H1 (cell line): ENCODE measurements around the gene H2BK1. TPM values are rescaled to one million over a fixed set of nuclear protein-coding genes. Genes with fewer than 3 reads are reported as not detected.

Experiments used
- CTCF ChIA-PET: fragments of 300-600 bp; sonication (Branson Sonifier 250); formaldehyde crosslinking; loops from one replicate; lab custom pipeline; 2021; ENCODE audit not compliant: partially characterized antibody; lab: Charles Lee
- POLR2A ChIA-PET: fragments of 300-600 bp; sonication (Branson Sonifier 250); formaldehyde crosslinking; loops from one replicate; lab custom pipeline; 2021; ENCODE audit warnings: inconsistent platforms; ENCODE audit not compliant: partially characterized antibody; lab: Charles Lee
- DNase-seq, 2 experiments: peaks; one replicate each; pipeline versions ENCODE4 v3.0.0 to v3.0.0-alpha.2; 2010 to 2022; ENCODE audit warnings: low spot score in 2 of 2, low read depth in 1 of 2, mixed read lengths in 1 of 2
- FAIRE-seq: peaks from 2 replicates; lab custom pipeline; 2011; peaks lifted over from hg19 to GRCh38; lab: Jason Lieb, UNC
- H2AFZ ChIP-seq: 2 replicates; pipeline ENCODE4 v1.8.1; 2012; ENCODE audit warnings: low read length, inconsistent platforms
- H2AK5ac ChIP-seq: 2 replicates; pipeline ENCODE4 v1.6.1; 2013; ENCODE audit warnings: low read depth, low read length
- H2BK120ac ChIP-seq: replicated peaks from 2 replicates; pipeline ENCODE3; 2013; ENCODE audit warnings: low read depth, low read length, inconsistent platforms
- H2BK12ac ChIP-seq: 2 replicates; pipeline ENCODE4 v1.6.1; 2013; ENCODE audit warnings: low read depth, low read length
- H2BK15ac ChIP-seq: 2 replicates; pipeline ENCODE4 v1.6.1; 2013; ENCODE audit warnings: low read length
- H2BK20ac ChIP-seq: 2 replicates; pipeline ENCODE4 v1.6.1; 2013; ENCODE audit warnings: low read length
- H2BK5ac ChIP-seq: 2 replicates; pipeline ENCODE4 v1.6.1; 2013; ENCODE audit warnings: low read depth, low read length
- H3K14ac ChIP-seq: 2 replicates; pipeline ENCODE4 v1.6.1; 2013; ENCODE audit warnings: inconsistent platforms; ENCODE audit not compliant: insufficient read length
- H3K18ac ChIP-seq: 2 replicates; pipeline ENCODE4 v1.6.1; 2013; ENCODE audit warnings: low read length; ENCODE audit errors: extremely low read depth
- H3K23ac ChIP-seq: 2 replicates; pipeline ENCODE4 v1.6.1; 2013; ENCODE audit warnings: inconsistent platforms; ENCODE audit not compliant: insufficient read length
- H3K23me2 ChIP-seq: 2 replicates; pipeline ENCODE4 v1.6.1; 2013; ENCODE audit warnings: low read depth, low read length
- H3K27ac ChIP-seq: 2 replicates; pipeline ENCODE4 v1.6.1; 2011; ENCODE audit warnings: low read depth, low read length, inconsistent platforms
- H3K27me3 ChIP-seq, 4 experiments: replicated peaks in 1 of 4; 1 replicate in 1 of 4; 2 replicates in 3 of 4; pipeline versions ENCODE4 v1.6.1 to v1.8.1; 2011 to 2013; ENCODE audit warnings: low read length in 3 of 4, mild to moderate bottlenecking in 3 of 4, inconsistent platforms in 2 of 4, mixed read lengths in 2 of 4, moderate library complexity in 1 of 4; ENCODE audit not compliant: control insufficient read depth in 3 of 4, insufficient read depth in 3 of 4; ENCODE audit errors: extremely low read depth in 1 of 4
- H3K36me3 ChIP-seq, 4 experiments: 2 replicates each; pipeline versions ENCODE4 v1.6.1 to v1.8.1; 2011 to 2013; ENCODE audit warnings: mild to moderate bottlenecking in 4 of 4, low read length in 3 of 4, moderate library complexity in 2 of 4, control low read depth in 1 of 4, inconsistent platforms in 1 of 4; ENCODE audit not compliant: insufficient read depth in 4 of 4, control insufficient read depth in 2 of 4
- H3K4ac ChIP-seq: replicated peaks from 2 replicates; pipeline ENCODE3; 2013; ENCODE audit warnings: low read length, low read depth, mixed read lengths, inconsistent platforms; ENCODE audit not compliant: insufficient read length
- H3K4me1 ChIP-seq, 4 experiments: replicated peaks in 1 of 4; 1 replicate in 1 of 4; 2 replicates in 3 of 4; pipeline versions ENCODE4 v1.6.1 to v1.8.1; 2011 to 2013; ENCODE audit warnings: low read length in 3 of 4, inconsistent platforms in 2 of 4, mixed read lengths in 1 of 4; ENCODE audit not compliant: insufficient read depth in 4 of 4, control insufficient read depth in 3 of 4
- H3K4me2 ChIP-seq, 2 experiments: 2 replicates each; pipeline versions ENCODE4 v1.6.1 to v1.8.1; 2011 to 2013; ENCODE audit warnings: low read depth in 2 of 2, low read length in 2 of 2, control low read depth in 1 of 2, inconsistent platforms in 1 of 2, mild to moderate bottlenecking in 1 of 2; ENCODE audit not compliant: insufficient read depth in 1 of 2
- H3K4me3 ChIP-seq, 4 experiments: fragments of 200-600, 300-600 bp in 1 of 4; sonication (generic), shearing (Covaris generic), sonication (Bioruptor Twin) in 1 of 4; 2 replicates each; pipeline versions ENCODE4 v1.5.1 to v1.8.1; 2011 to 2016; ENCODE audit warnings: low read length in 4 of 4, low read depth in 3 of 4, control low read depth in 2 of 4, inconsistent platforms in 2 of 4, mild to moderate bottlenecking in 2 of 4, mixed read lengths in 1 of 4, moderate library complexity in 1 of 4; ENCODE audit not compliant: insufficient read depth in 2 of 4; ENCODE audit errors: extremely low read depth in 1 of 4
- H3K56ac ChIP-seq: replicated peaks from 2 replicates; pipeline ENCODE3; 2013; ENCODE audit warnings: low read depth, mild to moderate bottlenecking, mixed read lengths, low read length, inconsistent platforms; ENCODE audit not compliant: insufficient read length
- H3K79me1 ChIP-seq: 2 replicates; pipeline ENCODE4 v1.6.1; 2013; ENCODE audit warnings: low read depth, low read length, control low read depth
- H3K79me2 ChIP-seq, 2 experiments: 2 replicates each; pipeline versions ENCODE4 v1.6.1 to v1.8.1; 2012 to 2013; ENCODE audit warnings: low read length in 2 of 2, mild to moderate bottlenecking in 2 of 2, inconsistent platforms in 1 of 2; ENCODE audit not compliant: insufficient read depth in 2 of 2, control insufficient read depth in 1 of 2
- H3K9ac ChIP-seq, 4 experiments: replicated peaks in 1 of 4; 1 replicate in 1 of 4; 2 replicates in 3 of 4; pipeline versions ENCODE4 v1.6.1 to v1.8.1; 2011 to 2013; ENCODE audit warnings: low read depth in 3 of 4, low read length in 3 of 4, control low read depth in 2 of 4, mild to moderate bottlenecking in 2 of 4, moderate library complexity in 2 of 4, inconsistent platforms in 1 of 4; ENCODE audit errors: extremely low read depth in 1 of 4
- H3K9me3 ChIP-seq, 2 experiments: 2 replicates each; pipeline versions ENCODE4 v1.6.1 to v1.8.1; 2012 to 2013; ENCODE audit warnings: mild to moderate bottlenecking in 2 of 2, moderate library complexity in 2 of 2, control low read depth in 1 of 2, inconsistent platforms in 1 of 2, low read depth in 1 of 2, low read length in 1 of 2, mixed read lengths in 1 of 2; ENCODE audit not compliant: insufficient read depth in 2 of 2
- H4K20me1 ChIP-seq, 2 experiments: replicated peaks in 1 of 2; 2 replicates each; pipeline versions ENCODE3 to v1.8.1; 2011 to 2013; ENCODE audit warnings: inconsistent platforms in 2 of 2, low read length in 2 of 2, mild to moderate bottlenecking in 1 of 2; ENCODE audit not compliant: insufficient read depth in 2 of 2, control insufficient read depth in 1 of 2
- H4K5ac ChIP-seq: 2 replicates; pipeline ENCODE4 v1.6.1; 2013; ENCODE audit warnings: low read length, low read depth, mixed read lengths, inconsistent platforms; ENCODE audit not compliant: insufficient read length
- H4K8ac ChIP-seq: 2 replicates; pipeline ENCODE4 v1.8.0; 2013; ENCODE audit warnings: mild to moderate bottlenecking, moderate library complexity, low read length, inconsistent platforms; ENCODE audit not compliant: insufficient read depth; ENCODE audit errors: extremely low read depth
- H4K91ac ChIP-seq: replicated peaks from 2 replicates; pipeline ENCODE3; 2013; ENCODE audit warnings: low read length, mixed read lengths, inconsistent platforms; ENCODE audit not compliant: insufficient read length
- CREB1 ChIP-seq: IDR thresholded peaks from 2 replicates; pipeline ENCODE4 v1.6.1; 2012; ENCODE audit warnings: inconsistent platforms
- CTBP2 ChIP-seq: IDR thresholded peaks from 2 replicates; pipeline ENCODE4 v1.7.0; 2011; ENCODE audit warnings: borderline replicate concordance, mild to moderate bottlenecking, moderate library complexity, mixed read lengths, low read length; ENCODE audit not compliant: insufficient read depth, insufficient read length
- E2F6 ChIP-seq: IDR thresholded peaks from 2 replicates; pipeline ENCODE4 v1.6.1; 2012; ENCODE audit warnings: inconsistent platforms
- EP300 ChIP-seq, 2 experiments: IDR thresholded peaks; 1 replicate in 1 of 2; 2 replicates in 1 of 2; pipeline ENCODE4 v1.6.1; 2011 to 2012; ENCODE audit warnings: low read depth in 2 of 2, low read length in 2 of 2, mild to moderate bottlenecking in 2 of 2, borderline replicate concordance in 1 of 2, inconsistent platforms in 1 of 2, moderate library complexity in 1 of 2
- EZH2 ChIP-seq: fragments of 200-600 bp; sonication (generic); IDR thresholded peaks from 2 replicates; pipeline ENCODE4 v1.7.1; 2012; ENCODE audit warnings: low read depth, mild to moderate bottlenecking, moderate library complexity, low read length, inconsistent platforms; ENCODE audit not compliant: severe bottlenecking
- KDM1A ChIP-seq: fragments of 200-600, 300-600 bp; sonication (generic); IDR thresholded peaks from 2 replicates; pipeline ENCODE4 v1.7.1; 2016; ENCODE audit warnings: mild to moderate bottlenecking, low read length, borderline replicate concordance
- NRF1 ChIP-seq: IDR thresholded peaks from 2 replicates; pipeline ENCODE4 v1.6.1; 2011; ENCODE audit warnings: mild to moderate bottlenecking, low read depth, low read length, improper control_type of control experiment
- PHF8 ChIP-seq: fragments of 200-600 bp; sonication (generic); conservative IDR thresholded peaks from 2 replicates; pipeline ENCODE4 v1.7.1; 2012; ENCODE audit warnings: low read depth, mild to moderate bottlenecking, inconsistent platforms, low read length, moderate library complexity
- RFX5 ChIP-seq: IDR thresholded peaks from 2 replicates; pipeline ENCODE4 v1.6.1; 2011; ENCODE audit warnings: low read depth, low read length, improper control_type of control experiment, borderline replicate concordance
- SIX5 ChIP-seq: IDR thresholded peaks from 2 replicates; pipeline ENCODE4 v1.6.1; 2011; ENCODE audit warnings: mild to moderate bottlenecking, low read depth, low read length
- SP1 ChIP-seq: IDR thresholded peaks from 2 replicates; pipeline ENCODE4 v1.6.1; 2011; ENCODE audit warnings: low read depth, low read length
- SP2 ChIP-seq: IDR thresholded peaks from 2 replicates; pipeline ENCODE4 v1.6.1; 2012; ENCODE audit warnings: mild to moderate bottlenecking, low read length, inconsistent platforms
- SP4 ChIP-seq: IDR thresholded peaks from 2 replicates; pipeline ENCODE4 v1.6.1; 2012; ENCODE audit warnings: low read length, inconsistent platforms
- WGBS, 2 experiments: shearing (Covaris generic) in 1 of 2; methylation state at CpG; one replicate each; pipeline versions ENCODE4 v1.1.6 to v1.1.7; 2013 to 2015; ENCODE audit warnings: low lambda C conversion rate in 2 of 2, mixed read lengths in 2 of 2, inconsistent platforms in 1 of 2, low coverage in 1 of 2, missing lambda C conversion rate in 1 of 2; ENCODE audit not compliant: insufficient replicate concordance in 2 of 2, insufficient coverage in 1 of 2, insufficient read length in 1 of 2; ENCODE audit errors: extremely low coverage in 1 of 2, missing lambda C conversion rate in 1 of 2; 5-methylcytosine and 5-hydroxymethylcytosine counted together
- polyA plus RNA-seq, 7 experiments: library from polyadenylated mRNA; depleted of rRNA in 3 of 7; stranded (reverse) in 5 of 7; unstranded in 2 of 7; fragments of >200 nt in 5 of 7; fragments of 200-250 nt in 2 of 7; gene quantifications; 1 replicate in 5 of 7; 2 replicates in 1 of 7; 4 replicates in 1 of 7; pipeline versions ENCODE4 v1.2.1 to v1.2.3, GENCODE V29; 2011 to 2013; ENCODE audit warnings: missing spikeins in 2 of 7, mixed read lengths in 2 of 7
- total RNA-seq: library from RNA; stranded (reverse); fragmentation: NEBNext Ultra II Directional; extraction: Animal tissue kit (Norgen Biotek cat#: 25700); gene quantifications from 2 replicates; pipeline ENCODE4 v1.2.1, GENCODE V29; 2021

Gene H2BK1
- total and polyA plus RNA-seq, 2 of the 8 experiments (the other 6 are each of a cell fraction or from before 2014, with no cell fraction given), result not detected

- H4K5ac ChIP-seq, result no peak overlapping the region
- no peaks in the 10 kb centered on the region for H3K79me2 ChIP-seq
- CTCF ChIA-PET, result interaction anchor here (0.7 to 3.3 kb wide), 4 partner anchors 9 to 96 kb away, joined by 3 to 21 read pairs (median 4); no protein-coding TSS in a partner anchor
- H3K23me2 ChIP-seq, result peaks cover 13% of the 10 kb centered on the region; the same call in 1 of the 2 replicates
- WGBS, 2 experiments, result 87% methylated on average over 11 of the region's 11 CpGs; no CpG with 5 or more reads in 1 of the 2 experiments
- no peak overlapping the region for H3K4me2 ChIP-seq
- no peak for FAIRE-seq
- H3K27ac ChIP-seq, result no peak overlapping the region
- POLR2A ChIA-PET, result interaction anchor here (0.9 to 1.7 kb wide), 2 partner anchors 11 to 18 kb away, joined by 3 to 5 read pairs; no protein-coding TSS in a partner anchor
- TF ChIP-seq SP4, result no peak
- TF ChIP-seq EP300 (IDR thresholded peaks at IDR 0.05; ENCODE audit: borderline replicate concordance in 1 of 2, low read depth in 2 of 2, low read length in 2 of 2), result no peak
- no peak for TF ChIP-seq CREB1
- TF ChIP-seq SP1, result no peak
- no peak for TF ChIP-seq NRF1
- TF ChIP-seq SIX5, result no peak
- TF ChIP-seq SP2, result no peak
- TF ChIP-seq EZH2, result no peak
- no peak for TF ChIP-seq CTBP2
- TF ChIP-seq PHF8, result no peak
- TF ChIP-seq KDM1A, result no peak
- no peak for TF ChIP-seq RFX5
- no peak for TF ChIP-seq E2F6
- no peak overlapping the region for H2BK5ac ChIP-seq
- H3K23ac ChIP-seq, result no peak overlapping the region
- DNase-seq, result no peak
- H3K9ac ChIP-seq, result no peak overlapping the region
- H2BK15ac ChIP-seq, result no peak overlapping the region
- no peak overlapping the region for H3K4me3 ChIP-seq
- no peak overlapping the region for H2BK20ac ChIP-seq
- no peak overlapping the region for H3K56ac ChIP-seq
- H3K18ac ChIP-seq, result no peak overlapping the region
- no peak overlapping the region for H4K8ac ChIP-seq
- H2AFZ ChIP-seq, result no peak overlapping the region
- no peaks in the 10 kb centered on the region for H3K36me3 ChIP-seq
- H2BK120ac ChIP-seq, result no peak overlapping the region
- H3K79me1 ChIP-seq, result no peaks in the 10 kb centered on the region
- H3K4me1 ChIP-seq, result peaks cover 0 to 28% (median 20%) of the 10 kb centered on the region in 4 experiments; a peak in 6 of 7 replicates
- no peak overlapping the region for H4K91ac ChIP-seq
- H3K27me3 ChIP-seq, result peaks cover 3 to 31% (median 24%) of the 10 kb centered on the region in 4 experiments
- no peak overlapping the region for H2AK5ac ChIP-seq
- no peak overlapping the region for H3K14ac ChIP-seq
- no peak overlapping the region for H3K4ac ChIP-seq
- H2BK12ac ChIP-seq, result peak overlapping the region; percentile 68; the same call in 1 of the 2 replicates
- no peaks in the 10 kb centered on the region for H4K20me1 ChIP-seq
- no peaks in the 10 kb centered on the region for H3K9me3 ChIP-seq
These were observed 44.6 kb upstream of the H2BK1 start for GRCh38 chr7:151254851-151255250.
